ENCODE measurements around the gene C20orf204.

DNA sequence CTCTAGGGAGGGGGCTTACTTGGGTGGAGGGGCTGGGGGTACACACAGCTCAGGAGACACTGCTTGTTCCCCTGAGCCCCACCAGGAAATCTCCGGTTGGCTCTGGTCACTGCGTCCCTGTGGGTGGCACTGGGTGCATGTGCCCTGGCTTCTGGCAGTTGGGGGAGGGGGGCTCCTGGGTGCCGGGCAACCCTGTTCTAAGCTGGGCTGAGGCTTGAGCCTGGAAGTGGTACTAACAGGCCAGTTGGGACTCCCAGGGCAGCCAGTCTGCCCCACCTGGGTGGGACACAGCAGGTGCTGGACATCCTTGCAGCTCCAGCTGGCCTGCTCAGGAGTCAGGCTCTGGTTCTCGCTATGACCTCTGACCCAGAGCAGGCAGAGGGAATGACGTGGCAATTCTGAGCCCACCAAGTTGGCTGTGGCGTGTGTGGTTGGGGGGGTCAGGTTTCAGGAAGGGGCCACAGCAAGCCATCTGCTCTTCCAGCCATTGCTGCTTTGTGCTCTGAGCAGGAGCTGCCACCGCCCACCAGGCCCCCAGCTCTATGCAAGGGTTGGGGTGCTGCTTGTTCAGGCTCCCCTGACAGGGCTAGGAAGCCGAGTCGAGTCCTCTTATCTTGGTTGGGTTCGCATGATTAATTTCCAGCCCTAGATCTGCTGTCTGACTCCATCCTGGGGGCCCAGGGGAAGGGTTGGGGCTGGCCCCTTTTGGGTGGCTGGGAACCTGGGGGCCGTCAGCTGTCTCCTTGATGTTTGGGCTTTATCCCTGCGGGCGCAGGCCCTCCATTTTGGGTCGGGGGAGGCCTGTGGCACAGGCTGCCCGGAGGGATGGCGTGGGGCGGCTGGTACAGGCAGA is 590 bp downstream of the C20orf204 start:
- TF ChIP-seq REST (IDR thresholded peaks at IDR 0.05; ENCODE audit: low read depth) (no peak), CREB1 (IDR thresholded peaks at IDR 0.05; ENCODE audit: low read depth) (no peak), ZBTB7A (IDR thresholded peaks at IDR 0.05; ENCODE audit: low read depth) (no peak), TEAD4 (IDR thresholded peaks at IDR 0.05) (no peak)
